Lower leg skin (tissue), 3 donors: ENCODE results near the gene TYRO3.

ENCODE experiments used
- CTCF ChIP-seq, 3 donors: fragments of 450-650 bp; IDR thresholded peaks; one replicate each; pipeline ENCODE4 v1.5.1; 2016; ENCODE audit warnings: antibody characterized with exemption in 3 of 3, mild to moderate bottlenecking in 3 of 3, moderate library complexity in 2 of 3
- POLR2A ChIP-seq, 2 donors: fragments of 450-650 bp; IDR thresholded peaks; one replicate each; pipeline ENCODE4 v1.6.1; 2016 to 2017; ENCODE audit warnings: antibody characterized with exemption in 2 of 2, mild to moderate bottlenecking in 1 of 2, moderate library complexity in 1 of 2

GRCh38 chr15:41561104-41561776, 2.2 kb downstream of the TYRO3 start:
- TF ChIP-seq CTCF (IDR thresholded peaks at IDR 0.05) (no peak), POLR2A (IDR thresholded peaks at IDR 0.05) (no peak)
